Panc1 (cell line): Measurements from ENCODE around the gene POC1B. TPM values are rescaled to one million over a fixed set of nuclear protein-coding genes. Genes with fewer than 3 reads are reported as not detected.

Source experiments
- ATAC-seq: fragments of 200-7000 bp; cut with Tn5 transposase; 2 replicates; pipeline ENCODE4 v1.9.1; 2020; ENCODE audit warnings: mild to moderate bottlenecking, moderate library complexity
- BruUV-seq: library from RNA; stranded (reverse); fragments of 400-500 nt; replicated peaks from 2 replicates; lab custom pipeline; 2021; lab: Mats Ljungman, UMichigan
- CTCF ChIA-PET: fragments of 300-600 bp; sonication (Branson Sonifier 250); formaldehyde crosslinking; loops from one replicate; lab custom pipeline; 2022; ENCODE audit warnings: antibody characterized with exemption; lab: Charles Lee
- POLR2A ChIA-PET: fragments of 300-600 bp; sonication (Branson Sonifier 250); formaldehyde crosslinking; loops from one replicate; lab custom pipeline; 2022; ENCODE audit warnings: antibody characterized with exemption; lab: Charles Lee
- DNase-seq: peaks from one replicate; pipeline ENCODE4 v3.0.0-alpha.2; 2010; ENCODE audit warnings: low read depth, low spot score
- H3K27ac ChIP-seq: 2 replicates; pipeline ENCODE4 v1.5.1; 2011; ENCODE audit warnings: mild to moderate bottlenecking, low read length, inconsistent platforms
- H3K27me3 ChIP-seq: fragments of 200-500 bp; sonication (Bioruptor generic); 2 replicates; pipeline ENCODE4 v1.6.0; 2014; ENCODE audit warnings: low read length, inconsistent platforms; ENCODE audit not compliant: control insufficient read depth, insufficient read depth
- H3K36me3 ChIP-seq: fragments of 200-500 bp; sonication (Bioruptor generic); 2 replicates; pipeline ENCODE4 v1.5.1; 2014; ENCODE audit warnings: inconsistent platforms, mild to moderate bottlenecking, low read length, moderate library complexity; ENCODE audit not compliant: control insufficient read depth, insufficient read depth
- H3K4me1 ChIP-seq: 2 replicates; pipeline ENCODE4 v1.5.1; 2011; ENCODE audit warnings: inconsistent platforms, mild to moderate bottlenecking, low read length, moderate library complexity; ENCODE audit not compliant: control insufficient read depth, insufficient read depth
- H3K4me3 ChIP-seq, 2 experiments: 2 replicates each; pipeline ENCODE4 v1.5.1; 2011 to 2012; ENCODE audit warnings: low read depth in 2 of 2, low read length in 2 of 2, mild to moderate bottlenecking in 2 of 2, inconsistent platforms in 1 of 2, moderate library complexity in 1 of 2
- H3K9me3 ChIP-seq: fragments of 200-500 bp; sonication (Bioruptor generic); 2 replicates; pipeline ENCODE4 v1.5.1; 2014; ENCODE audit warnings: low read depth, mild to moderate bottlenecking, inconsistent platforms, low read length, moderate library complexity; ENCODE audit not compliant: control insufficient read depth, insufficient read depth
- CTCF ChIP-seq: fragments of 450-650 bp; IDR thresholded peaks from 2 replicates; pipeline ENCODE4 v1.5.1; 2017; ENCODE audit warnings: mild to moderate bottlenecking
- POLR2AphosphoS5 ChIP-seq: IDR thresholded peaks from 2 replicates; pipeline ENCODE4 v1.6.1; 2012; ENCODE audit warnings: mild to moderate bottlenecking, low read depth, low read length, moderate library complexity
- REST ChIP-seq, 2 experiments: IDR thresholded peaks; 2 replicates each; pipeline ENCODE4 v1.6.1; 2011 to 2012; ENCODE audit warnings: low read depth in 2 of 2, control low read depth in 1 of 2, low read length in 1 of 2, mild to moderate bottlenecking in 1 of 2, moderate library complexity in 1 of 2; ENCODE audit not compliant: insufficient read depth in 1 of 2
- SIN3A ChIP-seq: IDR thresholded peaks from 2 replicates; pipeline ENCODE4 v1.6.1; 2012; ENCODE audit warnings: low read depth, mild to moderate bottlenecking, low read length, moderate library complexity, borderline replicate concordance; ENCODE audit not compliant: insufficient read depth
- TCF7L2 ChIP-seq: IDR thresholded peaks from 2 replicates; pipeline ENCODE4 v1.6.1; 2011; ENCODE audit warnings: mild to moderate bottlenecking, low read depth, low read length, inconsistent platforms
- in situ Hi-C: cut with HindIII; loops from 2 replicates; pipeline ENCODE4 v1.10.0; 2016; ENCODE audit warnings: low sequenced_read_pairs, low pct_unique_long_range_greater_than_20kb
- intact Hi-C: fragments of 100-400 bp; cut with micrococcal nuclease; formaldehyde crosslinking; loops from one replicate; pipeline ENCODE4 v1.10.0; 2022; ENCODE audit not compliant: unreplicated experiment
- total RNA-seq: library from RNA; stranded (reverse); gene quantifications from one replicate; pipeline ENCODE4 v1.2.1, GENCODE V29; 2021; ENCODE audit not compliant: unreplicated experiment

The POC1B gene
- total RNA-seq, 1 experiment from 2014 or later: 7.3 TPM

- Histone ChIP-seq H3K36me3 (no peaks in the 10 kb centered on the region), H3K27ac (no peak overlapping the region), H3K4me1 (no peaks in the 10 kb centered on the region), H3K27me3 (no peaks in the 10 kb centered on the region), H3K9me3 (no peaks in the 10 kb centered on the region), H3K4me3 (no peak overlapping the region)
- in situ Hi-C loops (no loop called here), intact Hi-C loops (loop anchor here (5.0 kb wide), 1 partner anchor 36 kb away; no protein-coding TSS in a partner anchor)
- POLR2A ChIA-PET: no interaction called here
- CTCF ChIA-PET: no interaction called here
- DNase-seq: no peak
- ATAC-seq: no peak
- BruUV-seq: no TSS peak
- no peak for TF ChIP-seq POLR2AphosphoS5
- no peak for TF ChIP-seq TCF7L2
- no peak for TF ChIP-seq CTCF
- no peak for TF ChIP-seq SIN3A
These were observed 49.6 kb downstream of the POC1B start for GRCh38 chr12:89476232-89476631.

- DNase-seq (no peak), ATAC-seq (no peak)
- no peaks in the 10 kb centered on the region for H3K36me3 ChIP-seq
- H3K4me3 ChIP-seq: no peak overlapping the region
- intact Hi-C loops (loop anchor here (5.0 kb wide), 1 partner anchor 37 kb away; no protein-coding TSS in a partner anchor), in situ Hi-C loops (no loop called here)
- no peaks in the 10 kb centered on the region for H3K9me3 ChIP-seq
- CTCF ChIA-PET: no interaction called here
- TF ChIP-seq SIN3A: no peak
- no peak for TF ChIP-seq CTCF
- TF ChIP-seq TCF7L2: no peak
- no peak for TF ChIP-seq POLR2AphosphoS5
- TF ChIP-seq REST (IDR thresholded peaks at IDR 0.05; ENCODE audit: insufficient read depth in 1 of 2, low read depth in 2 of 2, low read length in 1 of 2): no peak
- H3K4me1 ChIP-seq: no peaks in the 10 kb centered on the region
- no peak overlapping the region for H3K27ac ChIP-seq
- POLR2A ChIA-PET: no interaction called here
- no peaks in the 10 kb centered on the region for H3K27me3 ChIP-seq
- BruUV-seq: no TSS peak
These were observed 50.5 kb downstream of the POC1B start for GRCh38 chr12:89475203-89475990.
